ENCODE measurements around the gene PLCB1.

DNA sequence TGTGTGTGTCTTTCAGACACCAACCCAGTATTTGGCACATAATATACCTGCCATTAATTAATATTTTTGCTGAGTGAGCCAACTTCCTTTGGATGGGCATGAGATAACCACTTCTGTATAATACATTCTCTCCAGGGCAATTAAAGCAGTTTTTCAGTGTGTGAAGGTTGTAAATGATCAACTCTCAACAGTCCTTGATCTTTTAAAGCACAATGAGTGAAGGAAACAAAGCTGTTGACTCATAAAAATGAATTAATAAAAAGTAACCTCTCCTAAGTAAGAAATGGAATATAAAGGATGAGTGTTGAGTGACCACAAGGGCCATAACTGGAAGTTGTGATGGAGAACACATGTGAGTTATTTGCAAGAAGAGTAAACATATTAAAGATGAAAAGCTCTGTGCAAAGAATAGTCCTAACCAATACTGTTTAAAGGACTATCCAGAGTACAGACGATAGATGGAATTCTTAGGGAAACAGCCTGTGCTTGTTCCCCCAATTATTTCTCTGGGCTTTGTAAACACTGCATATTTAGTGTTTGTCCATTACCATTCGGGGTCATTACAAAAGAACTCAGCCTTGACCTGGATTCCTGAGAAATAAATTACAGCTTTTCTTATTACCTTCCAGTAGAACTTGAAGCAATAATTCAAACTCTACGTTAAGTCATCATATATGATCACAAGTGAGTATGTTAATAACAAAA lies 446.2 kb downstream of the PLCB1 start:
- no peak for TF ChIP-seq POLR2AphosphoS5 (IDR thresholded peaks at IDR 0.05; ENCODE audit: low read depth, low read length)
- TF ChIP-seq TAF1 (IDR thresholded peaks at IDR 0.05; ENCODE audit: borderline replicate concordance, insufficient read depth, low read length) = no peak
